ENCODE results near the gene BACH2. TPM values are rescaled to one million over a fixed set of nuclear protein-coding genes. Genes with fewer than 3 reads are reported as not detected.

Gene BACH2
- total RNA-seq, 1 donor from 2014 or later: 3.9 TPM

- H3K27ac Mint-ChIP-seq: no peak overlapping the region
- Histone ChIP-seq H3K4me2 (no peak overlapping the region), H2AFZ (replicated peaks) (no peak overlapping the region)
Observed at GRCh38 chr6:90086517-90086916, 210.1 kb downstream of the BACH2 start.

GRCh38 chr6:90083891-90084290, 212.8 kb downstream of the BACH2 start:
- Histone ChIP-seq H3K9ac (no peak overlapping the region), H3K4me2 (no peak overlapping the region), H3K36me3 (no peaks in the 10 kb centered on the region), H3K9me3 (ENCODE audit: low read depth) (no peaks in the 10 kb centered on the region), H3K27ac (no peak overlapping the region), H3K4me3 (no peak overlapping the region), H4K20me1 (ENCODE audit: low read depth) (no peaks in the 10 kb centered on the region), H3K79me2 (ENCODE audit: low read depth) (no peaks in the 10 kb centered on the region), H3K4me1 (no peaks in the 10 kb centered on the region), H3F3A (ENCODE audit: low read depth) (no peaks in the 10 kb centered on the region), H3K27me3 (no peaks in the 10 kb centered on the region), H2AFZ (replicated peaks) (no peak overlapping the region)
- peaks cover 14% of the 10 kb centered on the region for H3K36me3 Mint-ChIP-seq
- peaks cover 7% of the 10 kb centered on the region for H3K4me1 Mint-ChIP-seq
- TF ChIP-seq EZH2 (IDR thresholded peaks at IDR 0.05) (no peak), CTCF (IDR thresholded peaks at IDR 0.05) (no peak), EZH2phosphoT487 (IDR thresholded peaks at IDR 0.05) (no peak)
- no peaks in the 10 kb centered on the region for H3K9me3 Mint-ChIP-seq
- peaks cover 2% of the 10 kb centered on the region for H3K27me3 Mint-ChIP-seq (ENCODE audit: insufficient read depth, low read depth)
- no peak for DNase-seq (ENCODE audit: low spot score)
- no peak overlapping the region for H3K4me3 Mint-ChIP-seq
- no peak overlapping the region for H3K27ac Mint-ChIP-seq

More at GRCh38 chr6:90086517-90086916, 210.1 kb downstream of the BACH2 start:
- DNase-seq (ENCODE audit: low spot score): no peak
- Histone ChIP-seq H3K27ac (no peak overlapping the region), H3K36me3 (no peaks in the 10 kb centered on the region), H3F3A (ENCODE audit: low read depth) (no peaks in the 10 kb centered on the region), H3K27me3 (no peaks in the 10 kb centered on the region), H3K4me3 (no peak overlapping the region), H3K9ac (no peak overlapping the region), H4K20me1 (ENCODE audit: low read depth) (no peaks in the 10 kb centered on the region), H3K9me3 (ENCODE audit: low read depth) (no peaks in the 10 kb centered on the region), H3K4me1 (no peaks in the 10 kb centered on the region), H3K79me2 (ENCODE audit: low read depth) (no peaks in the 10 kb centered on the region)
- peaks cover 2% of the 10 kb centered on the region for H3K27me3 Mint-ChIP-seq (ENCODE audit: insufficient read depth, low read depth)
- peaks cover 5% of the 10 kb centered on the region for H3K9me3 Mint-ChIP-seq
- no peak overlapping the region for H3K4me3 Mint-ChIP-seq
- peaks cover 22% of the 10 kb centered on the region for H3K36me3 Mint-ChIP-seq
- H3K4me1 Mint-ChIP-seq: peaks cover 7% of the 10 kb centered on the region
- TF ChIP-seq CTCF (IDR thresholded peaks at IDR 0.05) (peak; percentile 13), EZH2phosphoT487 (IDR thresholded peaks at IDR 0.05) (no peak), EZH2 (IDR thresholded peaks at IDR 0.05) (no peak)

- Histone ChIP-seq H3K9me3 (ENCODE audit: low read depth) (no peaks in the 10 kb centered on the region), H3K4me3 (no peak overlapping the region), H3K9ac (no peak overlapping the region), H3K4me1 (no peaks in the 10 kb centered on the region), H3K36me3 (no peaks in the 10 kb centered on the region), H3K4me2 (no peak overlapping the region), H2AFZ (replicated peaks) (no peak overlapping the region), H3K27me3 (no peaks in the 10 kb centered on the region), H3F3A (ENCODE audit: low read depth) (no peaks in the 10 kb centered on the region), H4K20me1 (ENCODE audit: low read depth) (no peaks in the 10 kb centered on the region), H3K27ac (no peak overlapping the region), H3K79me2 (ENCODE audit: low read depth) (no peaks in the 10 kb centered on the region)
- H3K9me3 Mint-ChIP-seq: no peaks in the 10 kb centered on the region
- H3K27me3 Mint-ChIP-seq (ENCODE audit: insufficient read depth, low read depth): peaks cover 2% of the 10 kb centered on the region
- H3K4me3 Mint-ChIP-seq: no peak overlapping the region
- H3K36me3 Mint-ChIP-seq: peaks cover 14% of the 10 kb centered on the region
- no peak overlapping the region for H3K27ac Mint-ChIP-seq
- DNase-seq (ENCODE audit: low spot score): no peak
- H3K4me1 Mint-ChIP-seq: peaks cover 8% of the 10 kb centered on the region
- no peak for TF ChIP-seq EZH2phosphoT487 (IDR thresholded peaks at IDR 0.05)
- no peak for TF ChIP-seq EZH2 (IDR thresholded peaks at IDR 0.05)
Observed at GRCh38 chr6:90082847-90083246, 213.8 kb downstream of the BACH2 start.

- Histone ChIP-seq H3K79me2 (ENCODE audit: low read depth) (no peaks in the 10 kb centered on the region), H3K4me2 (no peak overlapping the region), H3K4me1 (peaks cover 10% of the 10 kb centered on the region), H3K9ac (no peak overlapping the region), H2AFZ (replicated peaks) (no peak overlapping the region), H4K20me1 (ENCODE audit: low read depth) (no peaks in the 10 kb centered on the region), H3F3A (ENCODE audit: low read depth) (no peaks in the 10 kb centered on the region), H3K36me3 (no peaks in the 10 kb centered on the region), H3K9me3 (ENCODE audit: low read depth) (no peaks in the 10 kb centered on the region), H3K27ac (no peak overlapping the region), H3K4me3 (no peak overlapping the region), H3K27me3 (no peaks in the 10 kb centered on the region)
- H3K4me3 Mint-ChIP-seq: no peak overlapping the region
- no peaks in the 10 kb centered on the region for H3K9me3 Mint-ChIP-seq
- DNase-seq (ENCODE audit: low spot score): no peak
- peaks cover 8% of the 10 kb centered on the region for H3K36me3 Mint-ChIP-seq
- TF ChIP-seq EZH2 (IDR thresholded peaks at IDR 0.05): no peak
- no peak for TF ChIP-seq EZH2phosphoT487 (IDR thresholded peaks at IDR 0.05)
- no peak for TF ChIP-seq CTCF (IDR thresholded peaks at IDR 0.05)
- H3K4me1 Mint-ChIP-seq: peaks cover 24% of the 10 kb centered on the region
- H3K27me3 Mint-ChIP-seq (ENCODE audit: insufficient read depth, low read depth): peaks cover 2% of the 10 kb centered on the region
- H3K27ac Mint-ChIP-seq: no peak overlapping the region
Observed at GRCh38 chr6:90080876-90081481, 215.7 kb downstream of the BACH2 start.

Data from neural progenitor cell (in vitro differentiated cells).